SHP77 treated with DMSO at 0.1 percent for 48 hours (cell line): ENCODE data around the gene RRP1B.

Experiments used
- DNase-seq: peaks from one replicate; lab custom pipeline; 2025; lab: John Stamatoyannopoulos, UW

RRP1B gene

DNA sequence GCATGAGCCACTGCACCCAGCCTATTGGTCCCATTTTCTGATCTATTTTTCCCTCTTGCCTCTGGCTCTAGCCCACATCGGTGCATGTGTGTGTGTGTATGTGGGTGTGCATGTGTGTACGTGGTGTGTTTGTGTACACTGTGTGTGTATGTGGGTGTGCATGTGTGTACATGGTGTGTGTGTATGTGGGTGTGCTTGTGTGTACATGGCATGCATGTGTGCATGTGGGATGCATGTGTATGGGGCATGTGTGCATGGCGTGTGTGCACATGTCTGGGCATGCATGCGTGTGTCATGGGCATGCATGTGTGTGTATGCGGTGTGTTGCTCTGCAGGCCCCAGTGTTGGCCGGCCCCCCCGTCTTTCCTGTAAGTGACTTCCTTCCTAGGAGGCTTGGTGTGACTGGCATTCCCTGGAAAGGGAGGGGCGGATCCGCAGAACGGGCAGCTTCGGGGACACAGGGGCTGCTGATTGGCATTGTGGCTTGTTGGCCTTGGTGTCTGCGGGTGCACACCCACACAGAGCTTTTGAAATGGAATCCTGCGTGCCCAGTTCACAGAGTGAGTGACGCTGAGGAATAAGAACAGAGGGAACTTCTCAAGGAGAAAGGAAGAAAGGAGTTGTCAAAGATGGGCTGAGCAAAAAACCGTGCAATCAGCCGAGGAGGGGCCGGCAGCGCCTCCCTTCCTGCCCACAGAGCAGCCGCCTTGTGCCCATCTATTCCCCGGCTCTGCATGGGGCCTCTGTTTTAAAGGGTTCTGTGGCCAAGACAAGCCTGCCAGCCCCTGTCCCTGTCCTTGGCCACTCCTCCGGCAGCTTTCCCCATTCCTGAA, 67.5 kb downstream of the RRP1B start:
- DNase-seq: no peak

- DNase-seq: peak; percentile 8
These were observed 68.3 kb downstream of the RRP1B start for GRCh38 chr21:43727519-43728153.

GRCh38 chr21:43728154-43728466, 68.8 kb downstream of the RRP1B start:
- DNase-seq: no peak

GRCh38 chr21:43728467-43729390, 69.4 kb downstream of the RRP1B start:
- peak; percentile 53 for DNase-seq

GRCh38 chr21:43731476-43731875, 72.1 kb downstream of the RRP1B start:
- no peak for DNase-seq

DNA sequence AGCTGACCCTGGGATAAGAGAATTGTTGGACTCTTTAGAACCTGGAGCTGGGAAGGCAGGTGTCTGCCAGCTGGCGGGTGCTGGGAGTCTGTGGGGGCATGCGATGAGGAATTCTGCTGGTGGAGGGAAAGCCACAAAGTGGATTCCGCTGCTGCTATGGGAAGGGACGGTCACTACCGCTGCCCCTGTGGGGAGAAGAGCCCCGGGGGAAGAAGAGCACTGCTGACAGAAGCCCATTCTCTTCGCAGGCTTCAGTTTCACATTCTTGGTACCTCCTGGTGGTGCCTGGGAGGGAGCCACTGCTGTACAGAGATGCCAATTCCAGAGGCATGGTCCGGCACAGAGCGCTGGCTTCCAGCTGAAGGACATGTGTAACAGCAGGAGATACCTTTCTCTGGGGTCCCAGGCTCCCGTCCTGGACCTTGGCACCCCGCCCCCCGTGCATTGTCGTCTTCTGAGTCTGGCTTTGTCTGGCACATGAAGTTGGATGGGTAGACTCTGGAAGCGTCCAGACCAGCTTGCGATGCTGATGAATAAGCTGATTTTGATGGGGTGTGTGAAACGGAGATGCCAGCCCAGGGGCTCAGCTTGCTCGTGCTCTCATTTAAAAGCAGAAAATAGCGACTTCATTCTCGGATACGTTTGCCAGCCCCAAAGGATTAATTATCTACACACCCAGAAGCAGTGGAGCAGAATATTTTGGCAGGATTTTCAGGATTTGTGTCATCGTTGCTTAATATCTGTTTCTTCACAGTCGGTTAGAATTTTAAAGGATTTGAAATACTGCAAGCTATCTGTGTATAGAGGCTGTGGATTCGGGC, 72.7 kb downstream of the RRP1B start:
- no peak for DNase-seq

GRCh38 chr21:43733060-43733459, 73.7 kb downstream of the RRP1B start:
- no peak for DNase-seq

GRCh38 chr21:43733529-43734071, 74.2 kb downstream of the RRP1B start:
- no peak for DNase-seq

- DNase-seq: no peak
These were observed 75.0 kb downstream of the RRP1B start for GRCh38 chr21:43734131-43734927.

GRCh38 chr21:43734928-43735229, 75.5 kb downstream of the RRP1B start:
- no peak for DNase-seq

GRCh38 chr21:43735236-43736091, 76.1 kb downstream of the RRP1B start:
- no peak for DNase-seq

GRCh38 chr21:43736224-43736883, 77.0 kb downstream of the RRP1B start:
- no peak for DNase-seq

DNA sequence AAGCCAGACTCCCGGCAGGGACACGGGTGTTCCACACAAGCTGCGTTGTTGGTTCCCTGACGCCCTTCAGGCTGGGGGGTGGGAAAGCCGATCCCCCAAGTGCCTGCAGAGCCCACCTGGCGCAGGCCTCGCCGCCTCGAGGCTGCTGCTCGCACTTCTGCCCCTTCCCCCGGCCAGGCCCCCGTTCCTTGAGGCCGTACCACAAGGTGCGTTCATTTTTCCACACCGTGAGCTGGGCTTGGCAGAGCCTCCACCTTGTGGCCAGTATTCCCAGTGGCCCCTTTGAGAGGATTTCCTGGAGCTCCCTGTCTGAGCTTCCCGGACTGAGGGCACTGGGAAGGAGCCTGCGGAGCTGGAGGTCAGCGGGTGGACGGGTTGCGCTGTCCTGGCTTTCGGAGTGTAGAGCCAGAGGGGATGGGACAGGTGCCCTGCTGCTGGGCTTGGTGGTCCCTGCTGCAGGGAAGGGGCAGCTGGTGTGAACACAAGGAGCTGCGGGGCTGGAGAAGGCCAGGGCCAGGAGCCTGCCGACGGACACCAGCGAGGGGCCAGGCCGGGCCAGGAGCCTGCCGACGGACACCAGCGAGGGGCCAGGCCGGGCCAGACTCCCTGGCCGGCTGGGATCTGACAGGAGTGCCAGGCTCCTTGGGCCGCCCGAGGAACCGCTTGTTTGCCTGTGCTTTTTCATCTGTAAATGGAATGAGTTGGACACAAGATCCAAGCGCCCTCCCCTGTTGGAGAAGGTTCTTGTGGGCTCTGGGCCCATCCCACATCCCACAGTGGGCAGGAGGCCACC, 78.0 kb downstream of the RRP1B start:
- no peak for DNase-seq

GRCh38 chr21:43739621-43740435, 80.5 kb downstream of the RRP1B start:
- no peak for DNase-seq

DNA sequence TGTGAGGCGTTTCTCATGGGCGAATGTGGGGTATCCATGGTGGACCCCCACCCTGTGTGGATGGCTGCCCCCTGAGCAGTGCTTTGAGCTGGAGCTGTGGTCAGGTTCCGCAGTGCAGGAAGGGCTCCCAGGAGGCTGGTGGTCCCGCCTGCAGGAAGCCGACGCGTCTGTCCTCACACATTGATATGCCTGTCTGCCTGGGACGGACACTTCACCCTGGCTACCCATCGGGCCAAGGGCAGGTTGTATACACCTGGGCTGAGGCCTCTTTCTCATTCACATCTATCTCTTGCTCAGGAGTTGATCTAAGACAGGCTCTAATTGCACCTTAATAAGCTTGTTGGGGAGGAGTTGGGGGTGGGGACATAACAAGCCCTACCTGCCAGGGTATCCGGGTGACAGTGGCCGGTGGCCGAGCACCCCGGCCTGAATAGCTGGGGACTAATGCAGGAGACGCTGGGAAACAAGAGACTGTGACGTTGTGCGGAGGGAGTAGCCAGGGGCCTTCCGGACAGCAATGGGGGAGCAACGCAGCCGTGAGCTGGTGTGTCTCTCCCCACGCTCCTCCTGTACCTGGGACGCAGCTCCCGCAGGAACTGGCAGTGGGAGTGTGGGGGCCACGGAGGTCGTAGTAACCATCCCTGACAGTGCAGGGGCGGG, 81.3 kb downstream of the RRP1B start:
- no peak for DNase-seq

GRCh38 chr21:43741423-43742096, 82.2 kb downstream of the RRP1B start:
- no peak for DNase-seq

DNA sequence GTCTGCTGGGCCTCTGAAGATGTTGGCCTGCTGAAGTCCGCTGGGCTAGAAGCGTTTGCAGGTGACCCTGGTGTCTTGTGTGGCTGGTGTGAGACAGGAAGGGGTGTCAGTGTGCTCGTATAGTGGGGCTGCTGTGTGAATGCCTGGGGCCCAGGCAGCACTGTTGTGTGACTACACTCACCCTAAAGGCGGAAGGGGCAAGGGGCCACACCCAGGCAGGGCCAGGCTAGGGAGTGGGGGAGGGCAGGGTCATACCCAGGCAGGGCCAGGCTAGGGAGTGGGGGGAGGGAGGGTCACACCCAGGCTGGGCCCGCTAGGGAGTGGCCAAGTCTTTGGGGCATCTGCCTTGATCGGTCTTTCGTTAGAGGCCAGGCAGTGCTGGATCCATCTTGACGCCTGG, 84.6 kb downstream of the RRP1B start:
- no peak for DNase-seq
